Measurements from ENCODE around the gene ACY1.
A peak's percentile ranks its signal among the peaks of the same experiment; 100 is the strongest.

The ACY1 gene

GRCh38 chr3:52005571-52005986, 22.2 kb downstream of the ACY1 start:
- peak; percentile 58 for DNase-seq

GRCh38 chr3:52006017-52006819, 22.9 kb downstream of the ACY1 start:
- no peak for DNase-seq

- DNase-seq, result no peak
These were observed 23.4 kb downstream of the ACY1 start for GRCh38 chr3:52006820-52007133.

- no peak for DNase-seq
These were observed 24.0 kb downstream of the ACY1 start for GRCh38 chr3:52007291-52007690.

DNA sequence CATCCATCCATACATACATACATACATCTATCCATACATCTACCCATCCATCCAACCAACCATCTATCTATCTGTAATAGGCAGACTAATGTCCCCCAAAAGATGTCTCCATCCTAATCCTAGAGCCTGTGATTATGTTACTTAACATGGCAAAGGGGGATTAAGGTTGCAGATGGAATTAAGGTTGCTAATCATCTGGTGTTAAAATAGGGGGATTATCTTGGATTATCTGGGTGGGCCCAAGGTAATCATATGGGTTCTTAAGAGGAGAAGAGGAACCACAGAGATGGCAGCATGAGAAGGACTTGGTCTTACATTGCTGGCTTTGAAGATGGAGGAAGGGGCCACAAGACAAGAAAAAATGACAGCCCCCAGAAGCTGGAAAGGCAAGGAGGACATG, 27.1 kb downstream of the ACY1 start:
- no peak for DNase-seq

DNA sequence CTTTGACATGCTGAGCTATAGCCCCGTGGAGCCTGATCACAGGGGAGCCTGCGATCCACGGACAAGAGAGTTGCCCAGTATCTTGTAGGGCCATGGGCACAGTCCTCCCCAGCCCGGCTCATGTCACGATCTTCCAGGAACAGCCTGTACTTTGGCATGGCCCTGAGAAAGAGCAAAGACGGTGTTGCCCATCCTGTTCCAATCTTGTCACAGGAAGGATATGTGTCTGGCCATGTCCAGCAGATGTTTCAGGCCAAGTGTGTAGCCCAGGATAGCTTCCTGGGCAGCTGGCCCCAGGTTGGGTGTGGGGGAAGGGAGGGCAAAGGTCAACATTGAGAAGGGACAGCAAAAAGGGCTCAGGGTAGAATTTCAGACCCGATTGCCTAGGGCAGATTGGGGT, 29.4 kb downstream of the ACY1 start:
- no peak for DNase-seq

DNA sequence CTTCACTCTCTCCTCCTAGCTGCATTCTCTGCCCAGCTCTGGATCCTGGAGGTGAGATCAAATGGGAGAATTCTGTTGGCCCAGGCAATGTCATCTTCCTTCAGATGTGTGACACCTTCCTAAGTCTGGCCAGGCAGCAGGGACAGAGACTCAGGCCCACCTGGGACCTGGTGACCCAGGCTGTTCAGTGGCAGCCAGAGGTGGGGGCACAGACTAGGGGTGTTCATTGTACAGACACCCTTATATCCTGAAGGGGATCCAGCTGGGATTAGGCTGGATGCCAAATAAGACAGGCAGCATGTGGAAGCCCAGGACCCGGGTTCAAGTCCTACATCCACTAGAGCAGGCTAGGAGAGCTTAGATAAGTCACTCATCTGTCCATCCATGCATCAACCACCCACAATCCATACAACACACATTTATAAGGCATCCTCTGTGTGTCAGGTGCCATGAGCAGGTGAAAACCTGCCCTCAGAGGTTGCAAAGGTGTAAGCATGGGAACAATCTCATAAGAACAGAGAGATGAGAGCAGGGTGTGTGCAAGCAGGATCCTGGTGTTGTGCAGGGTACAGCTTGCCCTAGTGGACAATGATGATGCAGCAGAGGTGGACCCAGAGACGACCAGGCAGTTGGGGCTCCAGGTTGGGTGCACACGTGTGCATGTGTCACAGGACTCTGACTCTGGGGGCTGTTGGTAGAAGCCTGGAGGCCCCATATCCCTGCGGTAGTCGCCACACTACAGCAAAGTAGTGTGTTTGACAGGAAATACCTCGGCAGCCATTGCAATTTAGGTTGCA, 30.7 kb downstream of the ACY1 start:
- DNase-seq, result no peak

DNA sequence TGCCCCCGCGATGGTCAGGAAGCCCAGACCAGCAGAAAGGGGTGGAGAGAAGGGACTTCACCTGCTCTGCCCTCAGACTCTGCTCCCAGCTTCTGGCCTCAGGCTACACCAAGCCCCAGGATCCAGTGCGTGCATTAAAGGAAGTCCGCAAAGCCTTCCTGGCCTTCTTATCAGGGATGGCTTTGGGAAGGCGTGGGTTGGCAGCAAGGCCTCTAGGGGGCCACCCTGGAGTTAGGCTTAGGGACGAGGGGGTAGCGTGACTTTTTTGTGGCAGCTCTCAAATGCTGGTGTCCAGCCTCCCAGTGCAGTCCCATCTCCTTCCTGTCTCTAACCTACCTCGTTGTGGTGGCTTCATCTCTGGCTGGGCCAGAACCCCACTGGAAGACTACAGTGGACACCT, 31.3 kb downstream of the ACY1 start:
- DNase-seq, result peak; percentile 42

DNA sequence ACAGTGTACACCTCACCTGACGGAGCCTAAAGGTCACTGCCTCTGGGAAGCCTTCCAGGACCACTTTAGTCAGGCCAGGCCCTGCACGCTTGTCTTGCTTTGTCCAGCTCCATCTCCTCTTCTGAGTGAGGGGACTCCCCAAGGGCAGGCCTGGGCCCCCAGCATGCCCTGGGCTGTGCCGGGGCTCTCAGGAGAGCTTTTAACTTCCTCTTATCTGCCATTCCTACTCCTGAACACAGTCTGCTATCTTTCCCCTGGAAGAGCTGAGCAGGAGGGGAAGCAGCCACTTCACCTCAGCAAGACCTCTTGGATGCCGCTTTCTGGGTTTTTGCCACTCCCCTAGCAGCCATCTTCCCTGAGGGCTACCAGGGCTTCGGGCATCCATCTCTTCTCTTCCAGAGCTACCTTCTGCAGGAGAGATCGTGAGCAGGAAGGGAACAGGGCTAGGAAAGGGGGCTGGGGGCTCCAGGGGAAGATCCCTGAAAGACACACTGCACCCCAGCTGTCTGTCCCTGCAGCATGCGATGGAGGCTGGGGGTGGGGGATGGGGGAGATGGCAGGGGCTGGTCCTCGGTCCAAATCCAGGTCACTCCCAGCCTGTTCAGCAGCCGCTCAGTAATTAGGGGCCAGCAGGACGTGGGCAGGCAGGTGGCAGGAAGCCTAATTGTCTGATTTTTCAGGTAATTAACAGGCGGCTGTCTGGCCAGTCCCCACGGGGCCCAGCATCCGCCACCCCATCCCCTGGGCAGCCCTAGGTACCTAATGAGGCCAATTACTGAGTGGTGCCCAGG, 32.3 kb downstream of the ACY1 start:
- no peak for DNase-seq

- no peak for DNase-seq
These were observed 34.3 kb downstream of the ACY1 start for GRCh38 chr3:52017586-52017985.

GRCh38 chr3:52018319-52019000, 35.1 kb downstream of the ACY1 start:
- no peak for DNase-seq

GRCh38 chr3:52019352-52020080, 36.2 kb downstream of the ACY1 start:
- DNase-seq, result no peak

DNA sequence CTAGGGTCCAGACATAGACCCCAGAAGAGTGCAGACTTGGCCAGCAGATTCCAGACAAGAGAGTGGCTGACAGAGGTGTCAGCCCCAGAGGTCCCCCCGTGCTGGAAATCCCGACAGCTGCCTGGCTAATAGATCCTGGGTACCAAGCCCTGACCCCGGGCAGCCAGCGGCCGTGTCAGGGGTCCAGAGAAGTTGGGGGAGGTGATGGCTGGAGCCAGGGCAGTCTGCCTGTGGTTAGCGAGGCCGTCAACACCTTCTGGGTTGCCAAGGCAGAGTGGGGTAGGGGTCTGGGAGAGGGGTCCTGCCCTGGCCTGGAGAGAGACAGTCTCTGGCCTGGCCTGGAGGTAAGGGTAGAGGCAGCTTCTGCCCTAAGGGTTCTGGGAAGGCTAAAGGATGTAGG, 37.5 kb downstream of the ACY1 start:
- no peak for DNase-seq

DNA sequence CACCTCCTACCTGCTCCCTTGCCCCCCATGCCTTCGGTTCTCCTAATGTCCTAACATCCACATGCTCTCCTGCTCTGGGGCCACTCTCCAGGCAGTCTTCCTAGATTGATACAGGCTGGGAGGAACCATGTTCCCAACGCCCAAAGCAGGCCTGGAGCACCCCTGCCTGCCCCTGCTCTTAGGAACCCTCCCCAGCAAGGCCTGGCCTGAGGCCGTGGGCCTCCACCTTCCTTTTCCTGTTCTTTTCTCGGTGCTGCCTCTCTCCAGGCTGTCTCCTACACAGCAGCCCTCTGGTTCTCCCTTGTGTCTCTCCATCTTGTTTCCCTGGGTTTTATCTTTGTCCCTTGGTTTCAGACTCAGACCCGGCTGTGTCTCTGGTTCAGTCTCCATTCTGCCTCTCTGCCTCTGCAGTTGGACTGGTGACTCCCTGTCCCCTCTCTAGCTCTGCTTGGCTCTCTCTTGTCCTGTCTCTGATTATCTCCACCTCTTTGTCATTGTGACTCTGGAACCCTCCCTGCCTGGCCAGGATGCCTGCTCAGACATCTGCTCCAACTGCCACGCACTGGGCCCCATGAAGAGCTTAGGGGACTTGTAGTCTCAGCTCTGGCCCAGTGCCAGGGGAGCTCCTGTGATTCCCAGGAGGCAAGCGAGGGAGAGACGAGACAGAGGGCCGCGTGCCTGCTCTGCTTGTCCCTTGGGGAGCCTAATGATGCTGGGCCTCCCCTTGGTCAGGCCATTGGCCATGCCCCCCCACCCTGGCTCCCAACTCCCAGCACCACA, 38.3 kb downstream of the ACY1 start:
- DNase-seq, result peak; percentile 41

DNA sequence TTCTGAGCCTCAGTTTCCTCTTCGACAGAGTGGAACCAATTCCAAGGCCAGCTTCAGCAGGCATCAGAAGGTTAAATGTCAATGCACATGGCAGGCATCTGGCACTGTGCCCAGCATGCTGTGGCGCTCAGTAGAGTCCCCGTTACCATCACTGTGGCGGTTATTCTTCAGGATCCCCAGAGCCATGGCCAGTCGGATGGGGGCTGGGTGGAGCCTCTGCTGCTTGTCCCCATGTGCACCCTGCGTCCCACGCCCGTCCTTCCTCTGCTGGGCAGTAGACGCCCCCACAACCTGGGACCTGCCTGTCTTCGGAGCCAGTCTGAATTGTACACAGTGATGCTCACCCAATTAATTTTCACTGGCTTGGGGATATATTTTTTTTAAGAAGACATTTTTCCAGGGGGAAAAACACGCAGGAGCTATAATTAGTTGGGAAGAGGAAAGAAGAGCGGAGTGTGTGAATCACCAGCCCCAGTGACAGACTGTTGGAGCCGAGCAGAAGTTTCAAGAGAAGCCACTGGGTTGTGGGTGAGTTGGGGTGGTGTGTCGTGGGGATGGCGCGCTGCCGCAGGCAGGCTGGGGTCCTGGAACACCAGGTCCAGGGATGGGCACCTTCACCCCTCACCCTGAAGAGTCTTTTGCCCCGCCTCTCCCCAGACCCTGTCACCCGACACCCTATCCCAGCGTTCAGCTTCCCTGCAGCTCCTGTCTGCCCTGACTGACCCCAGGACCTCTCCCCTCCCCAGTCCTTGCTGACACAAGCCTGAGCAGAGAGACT, 39.2 kb downstream of the ACY1 start:
- DNase-seq, result peak; percentile 59

GRCh38 chr3:52023101-52023770, 39.9 kb downstream of the ACY1 start:
- no peak for DNase-seq

- no peak for DNase-seq
These were observed 40.8 kb downstream of the ACY1 start for GRCh38 chr3:52023860-52024764.

DNA sequence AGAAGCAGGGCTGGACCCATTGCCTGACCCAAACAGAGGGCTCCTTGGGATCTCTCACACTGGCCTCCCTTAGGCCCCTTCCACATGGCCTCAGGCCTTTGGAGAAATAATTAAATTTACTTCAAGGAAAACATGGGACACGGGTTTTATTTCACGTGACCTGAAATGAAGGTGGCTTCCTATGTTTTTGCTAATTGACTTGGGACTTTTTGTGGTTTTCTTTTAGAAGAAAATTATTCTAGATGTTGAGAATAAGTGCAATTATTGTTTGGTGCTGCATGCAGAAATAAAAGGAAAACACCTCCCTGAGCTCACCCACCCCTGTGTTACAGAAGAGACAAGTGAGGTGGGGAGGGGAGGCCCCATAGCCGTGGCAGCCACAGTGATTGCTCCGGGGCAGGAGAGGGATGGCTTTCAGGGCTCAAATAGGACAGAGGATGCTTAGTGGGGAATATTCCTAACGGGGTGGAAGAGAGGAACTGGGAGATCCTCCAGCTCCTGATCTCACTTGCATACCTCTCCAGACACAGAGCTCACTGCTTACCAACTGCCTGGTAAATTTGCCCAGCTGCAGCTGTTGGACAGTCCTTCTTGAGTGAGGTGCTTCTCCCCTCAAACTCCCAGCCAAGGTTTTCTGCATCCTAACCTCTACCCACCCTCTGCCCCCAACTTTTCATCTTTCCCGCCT, 41.6 kb downstream of the ACY1 start:
- DNase-seq, result no peak
